AG08396 (cell line): ENCODE results near the gene CIB4.

Experiments
- DNase-seq: peaks from one replicate; pipeline ENCODE4 v3.0.0; 2012; ENCODE audit warnings: low spot score, mixed read lengths

CIB4 gene

DNA sequence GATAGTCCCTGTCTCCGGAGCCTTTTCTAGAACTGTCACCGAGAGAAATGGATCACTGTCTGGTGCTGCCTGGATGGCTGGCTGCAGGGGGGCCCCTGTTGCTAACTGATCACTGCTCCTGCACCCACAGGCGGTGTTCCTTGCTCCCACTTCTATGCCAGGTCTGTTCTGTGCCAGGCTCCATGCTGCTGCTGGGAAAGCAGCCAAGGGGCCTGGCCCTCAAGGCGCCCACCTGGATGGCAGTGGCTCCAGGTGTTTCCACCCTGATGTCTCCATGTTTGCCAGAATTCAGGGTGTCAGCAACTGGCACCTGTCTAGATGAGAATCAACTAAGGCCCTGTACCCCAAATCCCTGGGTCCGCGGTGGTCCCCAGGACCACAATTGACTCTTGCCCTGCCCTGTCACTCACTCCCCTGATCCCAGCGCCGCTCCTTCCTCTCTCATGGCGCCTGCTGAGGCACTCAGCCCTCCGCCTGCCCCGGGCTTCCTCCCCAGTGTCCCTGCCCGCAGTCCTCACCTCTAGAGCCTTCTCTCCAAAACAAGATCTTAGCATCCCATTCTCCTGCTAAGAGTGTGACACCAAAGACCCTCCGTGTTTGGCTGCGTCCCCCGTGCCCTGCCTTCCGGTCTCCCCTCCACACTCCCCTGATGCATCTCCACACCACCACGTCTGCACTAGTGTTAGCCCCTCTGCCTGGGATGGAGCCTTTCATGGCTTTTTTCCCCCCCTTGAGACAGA lies 90.7 kb downstream of the CIB4 start:
- no peak for DNase-seq

GRCh38 chr2:26542676-26543505 lies 98.3 kb downstream of the CIB4 start:
- no peak for DNase-seq

DNA sequence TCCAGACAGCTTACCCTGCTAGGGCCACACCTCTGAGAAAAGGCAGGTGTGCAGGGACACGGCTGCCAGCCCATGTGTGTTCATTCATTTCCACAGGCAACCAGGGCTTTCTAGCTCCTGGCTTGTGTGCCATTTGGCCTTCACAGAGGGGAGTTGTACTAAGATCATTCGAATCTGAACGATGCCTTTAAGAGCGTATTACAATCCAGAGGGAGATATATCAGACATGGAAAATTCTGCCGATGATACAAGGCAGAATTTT lies 99.0 kb downstream of the CIB4 start:
- DNase-seq, result no peak

DNA sequence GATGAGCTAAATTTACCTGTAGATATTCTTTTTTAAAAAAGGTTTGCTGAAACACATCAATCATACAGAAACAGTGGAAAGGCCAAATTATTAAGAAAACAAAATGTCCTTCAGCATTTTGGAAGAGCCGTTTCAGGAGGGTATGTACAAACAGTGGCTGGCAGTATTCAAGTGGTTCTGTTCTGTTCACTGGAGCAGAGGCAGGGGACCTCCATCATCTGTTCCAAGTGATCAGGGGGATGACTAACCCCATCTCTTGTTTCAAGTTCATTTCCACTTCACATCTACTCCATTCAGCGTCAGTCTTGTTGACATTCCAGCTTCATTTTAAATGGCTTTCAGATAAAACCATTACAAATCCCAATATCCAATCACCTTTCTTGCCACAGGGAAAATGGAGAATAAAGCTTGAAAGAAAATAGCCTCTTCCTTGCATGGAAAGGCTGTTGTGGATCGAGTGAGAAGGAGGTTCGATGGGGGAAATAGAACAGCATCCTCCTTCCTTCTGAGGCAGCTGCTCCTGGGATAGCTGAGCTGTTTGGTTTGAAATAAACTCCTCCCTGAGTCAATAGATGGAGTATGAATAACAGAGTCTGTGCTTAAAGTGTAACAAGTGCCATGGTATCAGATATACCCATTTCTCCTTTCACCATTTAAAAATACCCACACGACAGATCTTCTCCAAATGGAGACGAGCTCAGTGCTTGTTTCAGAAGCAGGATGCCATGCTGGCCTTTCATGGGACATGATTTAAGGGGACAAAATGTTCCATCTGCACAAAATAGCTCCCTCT lies 99.6 kb downstream of the CIB4 start:
- DNase-seq, result no peak

- DNase-seq, result no peak
These were observed 100.2 kb downstream of the CIB4 start for GRCh38 chr2:26540961-26541360.

GRCh38 chr2:26540306-26540705 lies 100.9 kb downstream of the CIB4 start:
- no peak for DNase-seq

GRCh38 chr2:26537826-26538475 lies 103.2 kb downstream of the CIB4 start:
- no peak for DNase-seq

DNA sequence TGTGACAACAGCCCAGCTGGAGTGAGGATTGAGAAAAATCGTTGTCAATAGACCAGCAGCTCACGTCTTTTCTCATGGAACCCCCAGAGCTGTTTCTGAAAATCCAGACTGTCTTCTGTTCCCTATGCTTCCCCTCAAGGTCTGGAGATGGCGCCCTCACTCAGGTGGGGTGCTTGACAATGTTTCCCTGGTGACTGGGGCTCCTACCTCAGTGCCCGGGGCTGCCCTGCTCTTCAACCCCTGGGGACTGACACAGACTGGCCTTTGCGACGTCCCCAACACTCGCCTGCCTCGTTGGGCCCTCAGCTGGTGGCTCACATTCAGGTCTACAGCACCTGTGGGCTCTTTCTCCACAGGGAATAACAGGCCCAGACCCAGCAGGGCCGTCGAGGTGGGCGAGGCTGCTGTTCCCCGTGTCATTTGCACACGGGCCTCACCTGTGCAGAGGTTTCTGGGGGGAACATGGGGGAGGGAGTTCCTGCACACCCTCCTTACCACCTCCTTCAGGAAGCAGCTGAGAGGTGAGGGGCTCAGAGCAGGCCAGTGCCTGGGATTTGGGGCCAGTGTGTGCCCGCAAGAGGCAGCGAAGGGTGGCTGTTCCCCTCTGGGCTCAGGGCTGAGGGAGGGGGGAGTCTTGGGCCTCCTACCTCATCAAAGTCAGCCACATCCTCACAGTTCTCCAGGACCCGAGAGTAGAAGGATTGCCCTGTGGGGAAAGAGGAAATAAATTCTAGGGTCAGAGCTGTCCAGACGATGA lies 103.9 kb downstream of the CIB4 start:
- no peak for DNase-seq

DNA sequence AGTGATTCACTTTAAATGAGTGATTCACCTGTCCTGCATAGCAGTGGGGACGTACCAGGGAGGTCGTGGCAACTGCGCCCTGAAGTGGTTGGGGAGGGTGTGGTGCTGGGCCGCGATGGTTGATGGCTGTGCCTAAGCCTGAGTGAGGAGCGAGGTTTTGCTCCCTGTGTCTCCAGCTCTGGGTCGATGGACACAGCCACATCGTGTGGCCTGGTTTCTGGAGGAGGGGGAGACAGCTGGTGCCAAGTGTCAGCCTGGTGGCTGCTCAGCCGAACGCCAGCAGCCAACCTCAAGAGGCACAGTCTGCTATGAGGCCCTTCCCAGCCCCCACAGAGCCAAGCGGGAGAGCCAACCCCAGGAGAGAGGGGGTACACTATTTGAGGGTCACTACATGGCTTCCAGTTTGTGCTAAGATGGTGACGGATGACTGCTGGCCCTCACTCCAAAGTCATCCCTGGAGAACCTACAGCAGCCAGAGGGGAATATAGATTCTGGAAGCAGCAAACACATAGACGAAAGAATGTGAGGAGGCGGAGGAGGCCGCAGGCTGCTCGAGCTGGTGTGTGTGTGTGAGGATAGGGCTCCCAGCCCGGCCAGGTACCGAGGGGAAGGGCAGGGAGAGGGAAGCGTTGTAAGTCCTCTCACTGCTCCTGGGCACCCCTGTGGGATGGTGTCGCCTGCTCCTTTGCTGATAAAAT lies 104.6 kb downstream of the CIB4 start:
- DNase-seq, result no peak

DNA sequence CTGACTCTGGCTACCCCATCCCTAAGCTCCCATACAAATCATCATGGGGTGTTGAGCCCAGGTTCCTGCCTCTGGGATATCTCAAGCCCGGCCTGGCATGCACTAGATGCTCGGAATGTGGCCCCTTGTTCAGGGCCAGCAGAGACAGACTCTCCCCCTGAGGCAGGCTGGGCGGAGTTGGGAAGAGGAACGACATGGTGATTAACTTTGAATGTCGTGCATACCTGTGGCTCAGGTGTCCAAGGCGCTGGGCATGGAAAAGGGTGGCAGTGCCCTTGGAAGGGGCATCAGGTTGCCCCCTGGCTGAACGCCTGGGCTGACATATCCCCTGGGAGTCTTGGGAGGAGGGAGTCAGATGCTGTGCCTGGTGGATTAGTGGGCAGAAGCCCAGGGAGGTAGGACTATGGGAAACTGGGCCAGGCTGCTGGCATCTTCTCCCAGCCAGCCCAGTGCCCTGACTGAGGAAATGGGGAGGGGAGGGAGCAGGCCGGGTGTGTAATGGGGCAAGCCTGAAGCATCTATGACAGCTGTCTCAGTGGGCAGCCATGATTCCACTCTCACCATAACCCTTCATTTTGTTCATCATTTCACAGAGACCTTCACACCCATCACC lies 105.4 kb downstream of the CIB4 start:
- DNase-seq, result no peak

DNA sequence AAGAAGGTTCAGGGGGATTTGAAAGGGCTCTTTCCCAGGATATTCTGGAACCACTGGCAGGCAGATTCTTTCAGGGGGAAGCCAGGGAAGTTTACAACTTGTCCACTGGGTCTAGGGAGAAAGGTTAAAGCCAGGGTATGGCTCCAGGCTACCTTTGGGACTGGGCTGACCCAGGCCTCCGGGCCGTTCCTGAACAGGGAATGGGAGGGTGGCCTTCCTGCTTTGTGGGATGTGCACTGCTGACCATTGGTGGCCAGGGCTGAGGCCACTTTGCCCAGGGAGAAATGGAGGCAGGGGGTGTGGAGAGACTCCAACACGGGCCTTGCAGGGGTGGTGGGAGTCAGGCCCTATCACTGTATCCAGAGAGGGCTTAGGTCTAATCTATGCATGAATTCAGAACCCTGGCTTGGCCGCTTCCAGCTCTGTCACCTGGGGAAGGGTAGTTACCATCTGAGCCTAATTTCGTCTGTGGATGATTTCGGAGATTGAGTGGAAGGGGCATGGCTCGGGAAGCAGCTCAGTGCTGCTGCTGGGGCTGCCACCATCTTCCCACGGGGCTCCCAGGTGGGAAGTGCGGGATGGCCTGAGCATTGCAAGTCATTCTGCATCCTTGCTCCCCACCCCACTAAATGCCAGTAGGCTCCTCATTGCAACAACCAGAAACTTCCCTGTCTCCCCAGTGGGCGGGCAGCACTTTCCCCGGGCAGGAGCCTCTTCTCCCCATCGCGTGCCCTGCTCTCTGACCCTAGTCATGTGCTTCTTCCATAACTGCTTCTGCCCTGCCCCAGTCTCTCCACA lies 106.1 kb downstream of the CIB4 start:
- no peak for DNase-seq

DNA sequence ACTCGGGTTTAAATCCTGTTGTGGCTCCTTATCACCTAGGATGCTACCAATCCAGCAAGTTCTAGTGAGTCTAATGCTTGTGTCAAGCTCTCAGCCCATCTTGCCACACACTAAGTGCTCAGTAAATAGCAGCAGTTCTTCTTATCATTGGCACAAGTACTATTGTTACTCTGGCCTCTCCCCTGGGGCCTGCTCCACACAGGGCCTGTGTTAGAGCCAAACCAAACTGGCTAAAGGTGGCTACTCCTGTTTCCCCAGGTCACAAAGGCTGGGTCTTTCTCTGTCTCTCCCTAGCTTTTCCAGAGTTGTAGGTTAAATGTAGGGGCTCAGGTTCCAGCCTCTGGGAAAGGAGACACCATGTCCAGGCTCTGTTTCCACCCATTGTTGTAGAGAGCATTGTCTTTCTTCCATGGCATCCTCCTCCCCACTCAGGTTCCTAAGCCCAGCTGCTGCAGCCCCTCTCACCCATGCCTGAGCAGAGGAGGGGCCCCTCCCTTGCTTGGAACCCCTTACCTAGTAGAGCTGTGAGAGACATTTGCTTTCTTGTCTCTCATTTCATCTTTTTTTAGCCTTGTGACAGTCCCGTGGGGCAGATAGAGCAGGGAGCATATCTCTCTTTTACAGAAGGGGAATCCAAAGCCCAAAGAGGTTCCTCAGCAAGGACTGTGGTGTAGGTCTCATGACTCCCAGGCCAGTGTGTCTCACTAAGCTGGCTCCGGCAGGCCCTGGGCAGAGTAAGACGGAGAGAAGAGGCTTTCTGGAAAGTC lies 106.9 kb downstream of the CIB4 start:
- DNase-seq, result no peak

DNA sequence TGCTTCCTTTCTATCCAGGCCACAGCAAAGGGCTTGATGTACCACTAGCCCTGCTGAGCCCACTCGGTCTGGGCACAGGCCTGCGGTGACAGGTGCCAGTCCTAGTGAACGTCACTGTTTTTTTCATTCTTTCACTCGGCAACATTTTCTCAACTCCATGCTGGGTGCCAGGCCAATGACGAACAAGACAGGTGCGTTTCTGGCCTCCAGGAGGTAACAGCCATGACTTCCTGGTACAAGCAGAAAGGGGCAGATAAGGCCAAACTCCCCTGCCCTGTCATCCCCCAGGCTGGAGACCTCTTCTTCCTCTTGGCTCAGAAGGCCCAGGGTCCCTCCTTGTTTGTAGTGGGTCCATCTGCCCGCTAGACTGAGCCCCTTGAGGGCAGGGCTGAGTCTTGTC lies 107.5 kb downstream of the CIB4 start:
- no peak for DNase-seq

DNA sequence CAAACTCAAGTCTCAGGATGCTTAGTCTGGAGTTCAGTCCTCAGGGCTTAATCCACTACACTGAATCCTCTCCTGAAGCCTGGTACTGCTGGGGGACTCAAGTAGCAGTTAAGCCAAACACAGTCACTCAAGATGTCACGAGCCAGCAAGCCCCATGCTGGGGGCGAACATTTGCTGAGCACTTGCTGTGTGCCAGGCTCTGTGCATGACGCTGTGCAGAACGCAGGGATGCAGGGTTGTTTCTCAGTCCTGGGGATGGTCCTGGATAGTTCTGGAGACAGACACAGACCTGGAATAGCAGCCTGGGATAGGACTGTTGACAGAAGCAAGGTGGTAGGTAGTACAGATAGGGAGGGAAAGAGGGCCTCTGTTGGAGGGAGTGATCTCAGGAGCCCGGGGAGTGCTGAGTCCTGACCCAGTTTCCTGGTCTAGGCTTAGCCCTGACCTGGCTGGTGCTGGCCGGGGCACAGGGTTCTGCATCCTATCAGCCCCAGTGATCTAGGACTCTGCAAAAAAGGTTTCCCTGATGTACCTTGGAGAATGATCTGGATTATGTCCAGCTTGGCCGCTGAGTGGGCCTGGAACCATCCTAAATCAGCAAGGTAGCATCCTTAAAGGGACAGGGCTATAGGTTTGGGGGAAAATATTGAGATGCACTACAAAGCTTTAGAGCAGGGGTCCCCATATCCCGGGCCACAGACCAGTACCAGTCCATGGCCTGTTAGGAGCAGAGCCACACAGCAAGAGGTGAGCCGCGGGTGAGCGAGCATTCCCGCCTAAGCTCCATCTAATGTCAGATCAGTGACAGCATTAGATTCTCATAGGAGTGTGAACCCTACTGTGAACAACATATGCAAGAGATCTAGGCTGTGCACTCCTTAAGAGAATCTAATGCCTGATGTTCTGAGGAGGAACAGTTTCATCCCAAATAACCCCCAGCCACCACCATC lies 108.6 kb downstream of the CIB4 start:
- no peak for DNase-seq
